ENCODE measurements around the gene TRAPPC1. TPM values are rescaled to one million over a fixed set of nuclear protein-coding genes. Genes with fewer than 3 reads are reported as not detected.
"Not testable (repeated sequence)": the region's sequence is repeated elsewhere in the genome, so short reads cannot be mapped to it uniquely, and the experiment has no call there.

Gene TRAPPC1
- total RNA-seq, result 108 TPM

GRCh38 chr17:7931709-7932482, at the start of gene TRAPPC1, which contains the start of gene CNTROB:
Gene TRAPPC1 (minus strand): TSS chr17:7931946. CDS start chr17:7931829, 117 bp downstream.
Gene CNTROB (plus strand): TSS chr17:7932206. CDS start chr17:7933080, 874 bp downstream.
- peak; percentile 97 for ATAC-seq

GRCh38 chr17:7977805-7978204, 46.1 kb upstream of the TRAPPC1 start:
- ATAC-seq, result no peak

- ATAC-seq, result no peak
Measured at GRCh38 chr17:7977039-7977438, 45.3 kb upstream of the TRAPPC1 start.

- ATAC-seq, result no peak
Measured at GRCh38 chr17:7974638-7975131, 42.9 kb upstream of the TRAPPC1 start.

- ATAC-seq, result no peak
Measured at GRCh38 chr17:7972131-7972785, 40.5 kb upstream of the TRAPPC1 start.

- no peak for ATAC-seq
Measured at GRCh38 chr17:7971651-7972050, 39.9 kb upstream of the TRAPPC1 start.

- no peak for ATAC-seq
Measured at GRCh38 chr17:7969433-7969832, 37.7 kb upstream of the TRAPPC1 start.

- no peak for ATAC-seq
Measured at GRCh38 chr17:7967751-7968150, 36.0 kb upstream of the TRAPPC1 start.

GRCh38 chr17:7961421-7961820, 29.7 kb upstream of the TRAPPC1 start:
- no peak for ATAC-seq

- no peak for ATAC-seq
Measured at GRCh38 chr17:7959503-7960253, 27.9 kb upstream of the TRAPPC1 start.

GRCh38 chr17:7956228-7956965, 24.7 kb upstream of the TRAPPC1 start:
- ATAC-seq, result no peak

GRCh38 chr17:7955414-7956227, 23.9 kb upstream of the TRAPPC1 start:
- ATAC-seq, result no peak

GRCh38 chr17:7953266-7953665, 21.5 kb upstream of the TRAPPC1 start:
- ATAC-seq, result not testable (repeated sequence)

GRCh38 chr17:7951143-7951792, 19.5 kb upstream of the TRAPPC1 start:
- peak; percentile 39 for ATAC-seq

- no peak for ATAC-seq
Measured at GRCh38 chr17:7950578-7950977, 18.8 kb upstream of the TRAPPC1 start.

- ATAC-seq, result no peak
Measured at GRCh38 chr17:7947651-7948050, 15.9 kb upstream of the TRAPPC1 start.

- no peak for ATAC-seq
Measured at GRCh38 chr17:7946441-7946840, 14.7 kb upstream of the TRAPPC1 start.

GRCh38 chr17:7945651-7946050, 13.9 kb upstream of the TRAPPC1 start:
- no peak for ATAC-seq

- no peak for ATAC-seq
Measured at GRCh38 chr17:7944326-7944725, 12.6 kb upstream of the TRAPPC1 start.

- ATAC-seq, result no peak
Measured at GRCh38 chr17:7943291-7943690, 11.5 kb upstream of the TRAPPC1 start.

GRCh38 chr17:7940743-7941142, 9.0 kb upstream of the TRAPPC1 start:
- no peak for ATAC-seq

Measured in esophagus mucosa (tissue), 1 donor.